Hepatic stellate cell (primary cell): ENCODE measurements around the gene SLF2.

Experiments used
- DNase-seq: peaks from one replicate; pipeline ENCODE4 v3.0.0; 2011; ENCODE audit warnings: low spot score

SLF2 gene

GRCh38 chr10:100912605-100913469 is at the start of gene SLF2:
SLF2 (plus strand) TSS chr10:100912963; CDS start chr10:100913111, 148 bp downstream.
- DNase-seq, result peak; percentile 98

GRCh38 chr10:100863433-100863832 is 49.3 kb upstream of the SLF2 start:
- DNase-seq, result no peak

- DNase-seq, result no peak
These were observed 48.5 kb upstream of the SLF2 start for GRCh38 chr10:100864036-100864885.

- DNase-seq, result no peak
These were observed 47.8 kb upstream of the SLF2 start for GRCh38 chr10:100864978-100865377.

- DNase-seq, result no peak
These were observed 46.8 kb upstream of the SLF2 start for GRCh38 chr10:100866010-100866409.

GRCh38 chr10:100866575-100867098 is 46.1 kb upstream of the SLF2 start:
- DNase-seq, result no peak

- DNase-seq, result no peak
These were observed 45.4 kb upstream of the SLF2 start for GRCh38 chr10:100867261-100867963.

GRCh38 chr10:100868382-100868781 is 44.4 kb upstream of the SLF2 start:
- DNase-seq, result no peak

- DNase-seq, result no peak
These were observed 43.4 kb upstream of the SLF2 start for GRCh38 chr10:100869399-100869798.

GRCh38 chr10:100872034-100872791 is 40.5 kb upstream of the SLF2 start:
- peak; percentile 74 for DNase-seq

- no peak for DNase-seq
These were observed 39.5 kb upstream of the SLF2 start for GRCh38 chr10:100873146-100873826.

GRCh38 chr10:100873827-100874326 is 38.9 kb upstream of the SLF2 start:
- no peak for DNase-seq

- no peak for DNase-seq
These were observed 37.9 kb upstream of the SLF2 start for GRCh38 chr10:100874702-100875483.

GRCh38 chr10:100875484-100876166 is 37.1 kb upstream of the SLF2 start:
- no peak for DNase-seq

- DNase-seq, result no peak
These were observed 35.9 kb upstream of the SLF2 start for GRCh38 chr10:100876585-100877460.

- DNase-seq, result no peak
These were observed 35.3 kb upstream of the SLF2 start for GRCh38 chr10:100877461-100877850.

GRCh38 chr10:100878291-100878910 is 34.4 kb upstream of the SLF2 start:
- DNase-seq, result peak; percentile 91
